K562 (cell line): Measurements from ENCODE around the gene DENND2A. TPM values are rescaled to one million over a fixed set of nuclear protein-coding genes. Genes with fewer than 3 reads are reported as not detected.

Source experiments
- CBX2 ChIP-seq: fragments of 200-600 bp; sonication (generic); IDR thresholded peaks from one replicate; pipeline ENCODE4 v1.6.1; 2012; ENCODE audit warnings: mild to moderate bottlenecking, low read length, inconsistent platforms; ENCODE audit not compliant: insufficient read depth, poor library complexity, severe bottlenecking
- GABPB2 ChIP-seq: fragments of 250-450 bp; sonication (Bioruptor Pico); conservative IDR thresholded peaks from 2 replicates; pipeline ENCODE4 v1.5.1; 2021; ENCODE audit warnings: mild to moderate bottlenecking
- HNRNPK ChIP-seq: fragments of 200-400 bp; formaldehyde crosslinking; IDR thresholded peaks from one replicate; pipeline ENCODE4 v1.6.1; 2018; ENCODE audit warnings: mild to moderate bottlenecking, low read depth, low read length; ENCODE audit not compliant: poor library complexity, severe bottlenecking
- MAZ ChIP-seq, 2 experiments: fragments of 450-650 bp in 1 of 2; sonication (generic) in 1 of 2; formaldehyde crosslinking; IDR thresholded peaks in 1 of 2; conservative IDR thresholded peaks in 1 of 2; 2 replicates each; pipeline versions ENCODE4 v1.4.0 to v1.5.0; 2020; ENCODE audit warnings: mild to moderate bottlenecking in 1 of 2, missing genetic modification reagents in 1 of 2
- MBD2 ChIP-seq: sonication (generic); IDR thresholded peaks from 2 replicates; pipeline ENCODE4 v1.6.1; 2016; ENCODE audit warnings: low read depth, borderline replicate concordance
- MED1 ChIP-seq: sonication (generic); formaldehyde crosslinking; IDR thresholded peaks from 2 replicates; pipeline ENCODE4 v1.8.1; 2023; ENCODE audit warnings: missing genetic modification reagents, borderline replicate concordance
- NFIC ChIP-seq: fragments of 450-650 bp; IDR thresholded peaks from 2 replicates; pipeline ENCODE4 v1.6.1; 2017; ENCODE audit warnings: mild to moderate bottlenecking, inconsistent platforms
- POLR2G ChIP-seq: fragments of 200-400 bp; formaldehyde crosslinking; IDR thresholded peaks from 2 replicates; pipeline ENCODE4 v1.6.1; 2017; ENCODE audit warnings: low read depth, mild to moderate bottlenecking, antibody characterized with exemption, low read length, moderate library complexity
- PTBP1 ChIP-seq: fragments of 200-400 bp; formaldehyde crosslinking; IDR thresholded peaks from 2 replicates; pipeline ENCODE4 v1.6.1; 2017; ENCODE audit warnings: low read depth, low read length
- RBM34 ChIP-seq: fragments of 200-400 bp; formaldehyde crosslinking; IDR thresholded peaks from 2 replicates; pipeline ENCODE4 v1.6.1; 2018; ENCODE audit warnings: low read length, borderline replicate concordance; ENCODE audit not compliant: insufficient read depth
- SREBF2 ChIP-seq: sonication (generic); formaldehyde crosslinking; IDR thresholded peaks from 2 replicates; pipeline ENCODE4 v1.4.0; 2020; ENCODE audit warnings: mild to moderate bottlenecking, missing genetic modification reagents
- TAL1 ChIP-seq: fragments of 450-650 bp; IDR thresholded peaks from 2 replicates; pipeline ENCODE4 v1.6.1; 2016; ENCODE audit warnings: mild to moderate bottlenecking
- TRIM24 ChIP-seq, 2 experiments: fragments of 450-650 bp; IDR thresholded peaks; 2 replicates each; pipeline ENCODE4 v1.6.1; 2016
- ZFP1 ChIP-seq: fragments of 450-650 bp; formaldehyde crosslinking; IDR thresholded peaks from 2 replicates; pipeline ENCODE4 v1.4.0; 2020; ENCODE audit warnings: mild to moderate bottlenecking, mixed read lengths
- ZKSCAN3 ChIP-seq: fragments of 250-450 bp; sonication (Bioruptor Pico); IDR thresholded peaks from 2 replicates; pipeline ENCODE4 v1.4.0; 2020
- ZNF134 ChIP-seq: fragments of 250-450 bp; sonication (Bioruptor Pico); conservative IDR thresholded peaks from 2 replicates; pipeline ENCODE4 v1.4.0; 2020
- ZNF232 ChIP-seq: sonication (generic); formaldehyde crosslinking; IDR thresholded peaks from 2 replicates; pipeline ENCODE4 v1.8.0; 2022; ENCODE audit warnings: mild to moderate bottlenecking, missing genetic modification reagents
- ZNF316 ChIP-seq: fragments of 450-650 bp; IDR thresholded peaks from 2 replicates; pipeline ENCODE4 v1.6.1; 2016
- polyA plus RNA-seq, 8 experiments: library from polyadenylated mRNA; depleted of rRNA in 4 of 8; stranded (reverse) in 5 of 8; unstranded in 3 of 8; fragments of >200 nt; fragmentation: Nextera tagmentation in 2 of 8; fragmentation: Illumina TruSeq in 1 of 8; extraction: Ambion mirVana in 2 of 8; extraction: Trizol in 1 of 8; gene quantifications; 2 replicates each; pipeline versions ENCODE4 v1.2.1 to v1.2.3, GENCODE V29; 2011 to 2014; ENCODE audit warnings: inconsistent platforms in 1 of 8, missing spikeins in 1 of 8
- total RNA-seq, 7 experiments: library from RNA; depleted of rRNA in 6 of 7; stranded (reverse); fragments of >200 nt in 6 of 7; fragmentation: Illumina TruSeq in 2 of 7; extraction: Trizol in 2 of 7; gene quantifications; 2 replicates each; pipeline versions ENCODE4 v1.2.1 to v1.2.3, GENCODE V29; 2011 to 2021; ENCODE audit warnings: low replicate concordance in 1 of 7
- TF ChIP-seq, protein P1 (sequence below): fragments of 450-650 bp; IDR thresholded peaks from 2 replicates; pipeline ENCODE4 v1.6.1; 2016; ENCODE audit warnings: missing biosample characterization, missing genetic modification characterization
- TF ChIP-seq, protein P2 (sequence below): sonication (generic); formaldehyde crosslinking; IDR thresholded peaks from 2 replicates; pipeline ENCODE4 v1.8.0; 2022; ENCODE audit warnings: mild to moderate bottlenecking, missing genetic modification reagents
- TF ChIP-seq, protein P3 (sequence below): fragments of 450-650 bp; IDR thresholded peaks from 2 replicates; pipeline ENCODE4 v1.6.1; 2016; ENCODE audit warnings: antibody characterized with exemption
- TF ChIP-seq, protein P4 (sequence below): sonication (generic); formaldehyde crosslinking; IDR thresholded peaks from 2 replicates; pipeline ENCODE4 v1.9.0; 2022; ENCODE audit warnings: mild to moderate bottlenecking, missing genetic modification reagents
- TF ChIP-seq, protein P5 (sequence below): fragments of 200-400 bp; formaldehyde crosslinking; IDR thresholded peaks from 2 replicates; pipeline ENCODE4 v1.6.1; 2017; ENCODE audit warnings: mild to moderate bottlenecking, low read depth, low read length, moderate library complexity

The DENND2A gene
- total and polyA plus RNA-seq, 9 of the 15 experiments (the other 6 are each of a cell fraction or from before 2014, with no cell fraction given), result not detected

DNA sequence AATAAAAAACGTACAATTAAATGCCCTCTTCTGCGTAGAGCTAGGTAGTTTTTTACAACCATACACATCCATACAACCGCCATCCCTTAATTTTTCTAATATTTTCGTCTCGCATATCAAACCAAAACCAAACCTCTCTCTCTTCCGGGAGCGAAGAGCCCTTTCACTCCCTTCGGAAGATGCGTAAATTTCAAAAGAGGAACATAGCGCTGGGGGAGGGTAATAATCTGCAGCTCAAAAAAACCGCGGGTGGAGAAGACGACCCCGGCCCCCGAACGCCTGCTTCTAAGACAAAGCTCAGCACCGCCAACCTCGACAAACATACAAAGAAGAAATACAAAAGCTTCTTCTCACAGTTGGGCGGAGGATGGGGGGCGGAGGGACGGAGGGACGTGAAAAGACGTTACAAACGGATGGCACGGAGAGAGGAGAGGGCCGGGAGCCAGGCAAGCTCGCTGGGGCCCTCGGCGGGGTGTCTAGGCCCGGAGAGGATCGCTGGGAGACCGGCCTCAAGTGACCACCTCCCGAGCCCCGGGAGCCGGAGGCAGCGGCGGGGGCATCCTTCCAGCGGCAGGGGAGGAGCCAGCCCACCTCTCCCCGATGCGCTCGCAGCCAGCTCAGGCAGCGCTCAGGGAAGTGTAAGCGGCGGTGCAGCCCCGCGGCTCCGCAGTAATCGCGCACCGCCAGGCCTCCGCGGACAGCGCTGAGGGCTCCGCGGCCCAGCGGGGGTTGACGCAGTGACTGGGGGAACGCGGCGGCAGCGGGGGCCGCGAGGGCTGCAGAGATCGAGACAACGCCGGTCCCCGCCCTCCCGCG lies 162.2 kb downstream of the DENND2A start (continued):
- TF ChIP-seq, protein P1, sequence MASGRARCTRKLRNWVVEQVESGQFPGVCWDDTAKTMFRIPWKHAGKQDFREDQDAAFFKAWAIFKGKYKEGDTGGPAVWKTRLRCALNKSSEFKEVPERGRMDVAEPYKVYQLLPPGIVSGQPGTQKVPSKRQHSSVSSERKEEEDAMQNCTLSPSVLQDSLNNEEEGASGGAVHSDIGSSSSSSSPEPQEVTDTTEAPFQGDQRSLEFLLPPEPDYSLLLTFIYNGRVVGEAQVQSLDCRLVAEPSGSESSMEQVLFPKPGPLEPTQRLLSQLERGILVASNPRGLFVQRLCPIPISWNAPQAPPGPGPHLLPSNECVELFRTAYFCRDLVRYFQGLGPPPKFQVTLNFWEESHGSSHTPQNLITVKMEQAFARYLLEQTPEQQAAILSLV (tag), result no peak
- TF ChIP-seq MED1 (CRISPR knock-in tag) (peak; percentile 74; the same call in 1 of the 2 replicates), ZNF316 (no peak), TAL1 (0 out of 2 replicates have a peak, but pooled peaks have one; percentile 3), POLR2G (no peak), HNRNPK (no peak), CBX2 (no peak), TRIM24 (IDR thresholded peaks at IDR 0.05) (no peak), ZNF232 (CRISPR knock-in tag) (peak; percentile 79; the same call in 1 of the 2 replicates), RBM34 (0 out of 2 replicates have a peak, but pooled peaks have one; percentile 79), ZKSCAN3 (CRISPR knock-in tag) (no peak), MBD2 (no peak), SREBF2 (CRISPR knock-in tag) (no peak), MAZ (CRISPR knock-in tag; conservative IDR thresholded peaks at IDR 0.05 in 1 of 2, IDR thresholded peaks at IDR 0.05 in 1 of 2) (no peak; a peak in 1 of 4 replicates), GABPB2 (CRISPR knock-in tag) (no peak), NFIC (0 out of 2 replicates have a peak, but pooled peaks have one; percentile 17), ZFP1 (no peak), PTBP1 (no peak), ZNF134 (no peak)
- TF ChIP-seq, protein P2, sequence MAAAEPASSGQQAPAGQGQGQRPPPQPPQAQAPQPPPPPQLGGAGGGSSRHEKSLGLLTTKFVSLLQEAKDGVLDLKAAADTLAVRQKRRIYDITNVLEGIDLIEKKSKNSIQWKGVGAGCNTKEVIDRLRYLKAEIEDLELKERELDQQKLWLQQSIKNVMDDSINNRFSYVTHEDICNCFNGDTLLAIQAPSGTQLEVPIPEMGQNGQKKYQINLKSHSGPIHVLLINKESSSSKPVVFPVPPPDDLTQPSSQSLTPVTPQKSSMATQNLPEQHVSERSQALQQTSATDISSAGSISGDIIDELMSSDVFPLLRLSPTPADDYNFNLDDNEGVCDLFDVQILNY (CRISPR knock-in tag), result no peak
- TF ChIP-seq, protein P3, sequence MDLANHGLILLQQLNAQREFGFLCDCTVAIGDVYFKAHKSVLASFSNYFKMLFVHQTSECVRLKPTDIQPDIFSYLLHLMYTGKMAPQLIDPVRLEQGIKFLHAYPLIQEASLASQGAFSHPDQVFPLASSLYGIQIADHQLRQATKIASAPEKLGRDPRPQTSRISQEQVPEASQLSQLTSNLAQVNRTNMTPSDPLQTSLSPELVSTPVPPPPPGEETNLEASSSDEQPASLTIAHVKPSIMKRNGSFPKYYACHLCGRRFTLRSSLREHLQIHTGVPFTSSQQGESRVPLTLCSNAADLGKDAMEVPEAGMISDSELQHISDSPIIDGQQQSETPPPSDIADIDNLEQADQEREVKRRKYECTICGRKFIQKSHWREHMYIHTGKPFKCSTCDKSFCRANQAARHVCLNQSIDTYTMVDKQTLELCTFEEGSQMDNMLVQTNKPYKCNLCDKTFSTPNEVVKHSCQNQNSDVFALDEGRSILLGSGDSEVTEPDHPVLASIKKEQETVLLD, result peak; percentile 15; the same call in 1 of the 2 replicates
- TF ChIP-seq, protein P4, sequence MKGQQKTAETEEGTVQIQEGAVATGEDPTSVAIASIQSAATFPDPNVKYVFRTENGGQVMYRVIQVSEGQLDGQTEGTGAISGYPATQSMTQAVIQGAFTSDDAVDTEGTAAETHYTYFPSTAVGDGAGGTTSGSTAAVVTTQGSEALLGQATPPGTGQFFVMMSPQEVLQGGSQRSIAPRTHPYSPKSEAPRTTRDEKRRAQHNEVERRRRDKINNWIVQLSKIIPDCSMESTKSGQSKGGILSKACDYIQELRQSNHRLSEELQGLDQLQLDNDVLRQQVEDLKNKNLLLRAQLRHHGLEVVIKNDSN (CRISPR knock-in tag), result no peak; the same call in 1 of the 2 replicates
- TF ChIP-seq, protein P5, sequence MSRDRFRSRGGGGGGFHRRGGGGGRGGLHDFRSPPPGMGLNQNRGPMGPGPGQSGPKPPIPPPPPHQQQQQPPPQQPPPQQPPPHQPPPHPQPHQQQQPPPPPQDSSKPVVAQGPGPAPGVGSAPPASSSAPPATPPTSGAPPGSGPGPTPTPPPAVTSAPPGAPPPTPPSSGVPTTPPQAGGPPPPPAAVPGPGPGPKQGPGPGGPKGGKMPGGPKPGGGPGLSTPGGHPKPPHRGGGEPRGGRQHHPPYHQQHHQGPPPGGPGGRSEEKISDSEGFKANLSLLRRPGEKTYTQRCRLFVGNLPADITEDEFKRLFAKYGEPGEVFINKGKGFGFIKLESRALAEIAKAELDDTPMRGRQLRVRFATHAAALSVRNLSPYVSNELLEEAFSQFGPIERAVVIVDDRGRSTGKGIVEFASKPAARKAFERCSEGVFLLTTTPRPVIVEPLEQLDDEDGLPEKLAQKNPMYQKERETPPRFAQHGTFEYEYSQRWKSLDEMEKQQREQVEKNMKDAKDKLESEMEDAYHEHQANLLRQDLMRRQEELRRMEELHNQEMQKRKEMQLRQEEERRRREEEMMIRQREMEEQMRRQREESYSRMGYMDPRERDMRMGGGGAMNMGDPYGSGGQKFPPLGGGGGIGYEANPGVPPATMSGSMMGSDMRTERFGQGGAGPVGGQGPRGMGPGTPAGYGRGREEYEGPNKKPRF, result no peak
